Panc1 (cell line): Measurements from ENCODE around the gene GNAI1.

ENCODE experiments used
- POLR2AphosphoS5 ChIP-seq: IDR thresholded peaks from 2 replicates; pipeline ENCODE4 v1.6.1; 2012; ENCODE audit warnings: mild to moderate bottlenecking, low read depth, low read length, moderate library complexity
- TCF7L2 ChIP-seq: IDR thresholded peaks from 2 replicates; pipeline ENCODE4 v1.6.1; 2011; ENCODE audit warnings: mild to moderate bottlenecking, low read depth, low read length, inconsistent platforms
- TF ChIP-seq, protein P1 (sequence below): fragments of 450-650 bp; IDR thresholded peaks from 2 replicates; pipeline ENCODE4 v1.5.1; 2017; ENCODE audit warnings: mild to moderate bottlenecking
- TF ChIP-seq, protein P2 (sequence below), 2 experiments: IDR thresholded peaks; 2 replicates each; pipeline ENCODE4 v1.6.1; 2011 to 2012; ENCODE audit warnings: low read depth in 2 of 2, control low read depth in 1 of 2, low read length in 1 of 2, mild to moderate bottlenecking in 1 of 2, moderate library complexity in 1 of 2; ENCODE audit not compliant: insufficient read depth in 1 of 2

DNA sequence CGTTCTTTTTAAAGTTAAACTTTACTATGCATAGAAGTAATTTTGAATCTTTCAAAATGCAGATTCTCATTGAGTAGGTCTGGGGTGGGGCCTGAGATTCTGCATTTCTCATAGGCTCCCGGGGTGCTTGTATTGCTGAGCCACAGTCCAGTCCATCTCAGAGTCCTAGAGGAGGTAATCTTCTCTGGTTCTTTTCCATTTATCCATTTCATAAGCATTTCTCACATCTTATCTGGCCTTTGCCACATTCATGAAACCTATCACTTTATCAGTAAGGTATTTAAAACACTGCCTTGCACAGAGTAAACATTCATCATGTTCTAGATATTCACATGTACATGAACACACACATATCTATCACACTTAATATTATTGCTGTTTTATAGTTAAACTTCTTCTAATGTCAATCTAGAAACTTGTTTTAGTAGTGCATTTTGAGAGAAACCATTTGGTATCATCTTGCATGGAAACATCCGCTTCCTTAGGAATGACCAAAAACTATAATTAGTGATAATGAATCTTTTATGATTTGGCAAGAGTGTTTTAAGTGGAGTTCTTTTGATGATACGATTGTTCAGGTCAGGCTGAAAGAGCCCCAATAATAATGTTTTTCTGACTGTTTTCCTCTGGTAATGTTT is 12.0 kb downstream of the GNAI1 start:
- TF ChIP-seq, protein P1, sequence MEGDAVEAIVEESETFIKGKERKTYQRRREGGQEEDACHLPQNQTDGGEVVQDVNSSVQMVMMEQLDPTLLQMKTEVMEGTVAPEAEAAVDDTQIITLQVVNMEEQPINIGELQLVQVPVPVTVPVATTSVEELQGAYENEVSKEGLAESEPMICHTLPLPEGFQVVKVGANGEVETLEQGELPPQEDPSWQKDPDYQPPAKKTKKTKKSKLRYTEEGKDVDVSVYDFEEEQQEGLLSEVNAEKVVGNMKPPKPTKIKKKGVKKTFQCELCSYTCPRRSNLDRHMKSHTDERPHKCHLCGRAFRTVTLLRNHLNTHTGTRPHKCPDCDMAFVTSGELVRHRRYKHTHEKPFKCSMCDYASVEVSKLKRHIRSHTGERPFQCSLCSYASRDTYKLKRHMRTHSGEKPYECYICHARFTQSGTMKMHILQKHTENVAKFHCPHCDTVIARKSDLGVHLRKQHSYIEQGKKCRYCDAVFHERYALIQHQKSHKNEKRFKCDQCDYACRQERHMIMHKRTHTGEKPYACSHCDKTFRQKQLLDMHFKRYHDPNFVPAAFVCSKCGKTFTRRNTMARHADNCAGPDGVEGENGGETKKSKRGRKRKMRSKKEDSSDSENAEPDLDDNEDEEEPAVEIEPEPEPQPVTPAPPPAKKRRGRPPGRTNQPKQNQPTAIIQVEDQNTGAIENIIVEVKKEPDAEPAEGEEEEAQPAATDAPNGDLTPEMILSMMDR = no peak
- TF ChIP-seq POLR2AphosphoS5 (no peak), TCF7L2 (no peak)
- TF ChIP-seq, protein P2, sequence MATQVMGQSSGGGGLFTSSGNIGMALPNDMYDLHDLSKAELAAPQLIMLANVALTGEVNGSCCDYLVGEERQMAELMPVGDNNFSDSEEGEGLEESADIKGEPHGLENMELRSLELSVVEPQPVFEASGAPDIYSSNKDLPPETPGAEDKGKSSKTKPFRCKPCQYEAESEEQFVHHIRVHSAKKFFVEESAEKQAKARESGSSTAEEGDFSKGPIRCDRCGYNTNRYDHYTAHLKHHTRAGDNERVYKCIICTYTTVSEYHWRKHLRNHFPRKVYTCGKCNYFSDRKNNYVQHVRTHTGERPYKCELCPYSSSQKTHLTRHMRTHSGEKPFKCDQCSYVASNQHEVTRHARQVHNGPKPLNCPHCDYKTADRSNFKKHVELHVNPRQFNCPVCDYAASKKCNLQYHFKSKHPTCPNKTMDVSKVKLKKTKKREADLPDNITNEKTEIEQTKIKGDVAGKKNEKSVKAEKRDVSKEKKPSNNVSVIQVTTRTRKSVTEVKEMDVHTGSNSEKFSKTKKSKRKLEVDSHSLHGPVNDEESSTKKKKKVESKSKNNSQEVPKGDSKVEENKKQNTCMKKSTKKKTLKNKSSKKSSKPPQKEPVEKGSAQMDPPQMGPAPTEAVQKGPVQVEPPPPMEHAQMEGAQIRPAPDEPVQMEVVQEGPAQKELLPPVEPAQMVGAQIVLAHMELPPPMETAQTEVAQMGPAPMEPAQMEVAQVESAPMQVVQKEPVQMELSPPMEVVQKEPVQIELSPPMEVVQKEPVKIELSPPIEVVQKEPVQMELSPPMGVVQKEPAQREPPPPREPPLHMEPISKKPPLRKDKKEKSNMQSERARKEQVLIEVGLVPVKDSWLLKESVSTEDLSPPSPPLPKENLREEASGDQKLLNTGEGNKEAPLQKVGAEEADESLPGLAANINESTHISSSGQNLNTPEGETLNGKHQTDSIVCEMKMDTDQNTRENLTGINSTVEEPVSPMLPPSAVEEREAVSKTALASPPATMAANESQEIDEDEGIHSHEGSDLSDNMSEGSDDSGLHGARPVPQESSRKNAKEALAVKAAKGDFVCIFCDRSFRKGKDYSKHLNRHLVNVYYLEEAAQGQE (IDR thresholded peaks at IDR 0.05; ENCODE audit: insufficient read depth in 1 of 2, low read depth in 2 of 2, low read length in 1 of 2) = no peak
